Keratinocyte (primary cell): ENCODE data around the gene GADD45GIP1. TPM values are rescaled to one million over a fixed set of nuclear protein-coding genes. Genes with fewer than 3 reads are reported as not detected.
"Not testable (repeated sequence)": the region's sequence is repeated elsewhere in the genome, so short reads cannot be mapped to it uniquely, and the experiment has no call there.

Experiments used
- DNase-seq: peaks from one replicate; pipeline ENCODE4 v3.0.0-alpha.2; 2011; ENCODE audit warnings: low read depth, missing footprints, low spot score
- FAIRE-seq: peaks from 2 replicates; lab custom pipeline; 2011; peaks lifted over from hg19 to GRCh38; lab: Jason Lieb, UNC
- H2AFZ ChIP-seq: 2 replicates; pipeline ENCODE4 v1.6.0; 2012; ENCODE audit warnings: low read length, control low read depth, inconsistent platforms; ENCODE audit not compliant: control insufficient read depth
- H3K27ac ChIP-seq: 2 replicates; pipeline ENCODE4 v1.5.1; 2011; ENCODE audit warnings: low read length; ENCODE audit not compliant: control insufficient read depth, insufficient read depth
- H3K27me3 ChIP-seq: 3 replicates; pipeline ENCODE4 v1.6.0; 2011; ENCODE audit warnings: low read length; ENCODE audit not compliant: control insufficient read depth, insufficient read depth; ENCODE audit errors: extremely low read depth
- H3K36me3 ChIP-seq, 2 experiments: 2 replicates in 1 of 2; 3 replicates in 1 of 2; pipeline ENCODE4 v1.5.1; 2011; ENCODE audit warnings: low read length in 2 of 2, mild to moderate bottlenecking in 1 of 2; ENCODE audit not compliant: control insufficient read depth in 2 of 2, insufficient read depth in 2 of 2; ENCODE audit errors: extremely low read depth in 1 of 2
- H3K4me1 ChIP-seq: 3 replicates; pipeline ENCODE4 v1.5.1; 2011; ENCODE audit warnings: low read length; ENCODE audit not compliant: control insufficient read depth, insufficient read depth; ENCODE audit errors: extremely low read depth
- H3K4me2 ChIP-seq: 3 replicates; pipeline ENCODE4 v1.6.0; 2011; ENCODE audit warnings: low read depth, low read length; ENCODE audit not compliant: control insufficient read depth, insufficient read depth; ENCODE audit errors: extremely low read depth
- H3K4me3 ChIP-seq, 3 experiments: fragments of 200-600 bp in 1 of 3; sonication (generic) in 1 of 3; 2 replicates in 2 of 3; 3 replicates in 1 of 3; pipeline ENCODE4 v1.5.1; 2011 to 2016; ENCODE audit warnings: low read length in 3 of 3, mild to moderate bottlenecking in 3 of 3, control low read depth in 2 of 3, inconsistent platforms in 1 of 3, low read depth in 1 of 3, mixed read lengths in 1 of 3, mixed run types in 1 of 3, moderate library complexity in 1 of 3; ENCODE audit not compliant: control insufficient read depth in 2 of 3, insufficient read depth in 2 of 3; ENCODE audit errors: extremely low read depth in 1 of 3
- H3K79me2 ChIP-seq: 2 replicates; pipeline ENCODE4 v1.6.0; 2012; ENCODE audit warnings: low read length; ENCODE audit not compliant: control insufficient read depth, insufficient read depth
- H3K9ac ChIP-seq: 3 replicates; pipeline ENCODE4 v1.6.0; 2011; ENCODE audit warnings: low read length; ENCODE audit not compliant: control insufficient read depth, insufficient read depth; ENCODE audit errors: extremely low read depth
- H3K9me1 ChIP-seq: 3 replicates; pipeline ENCODE4 v1.6.0; 2011; ENCODE audit warnings: low read length; ENCODE audit not compliant: control insufficient read depth, insufficient read depth; ENCODE audit errors: extremely low read depth
- H3K9me3 ChIP-seq: 2 replicates; pipeline ENCODE4 v1.5.1; 2012; ENCODE audit warnings: low read depth, low read length; ENCODE audit not compliant: control insufficient read depth
- H4K20me1 ChIP-seq: 3 replicates; pipeline ENCODE4 v1.6.0; 2011; ENCODE audit warnings: low read length; ENCODE audit not compliant: control insufficient read depth, insufficient read depth; ENCODE audit errors: extremely low read depth
- EZH2 ChIP-seq: IDR thresholded peaks from one replicate; pipeline ENCODE4 v1.6.1; 2012; ENCODE audit warnings: inconsistent platforms, mild to moderate bottlenecking, low read length, moderate library complexity
- dilution Hi-C: fragments of 300-500 bp; cut with MboI; formaldehyde crosslinking; loops from one replicate; pipeline ENCODE4 v1.7.0; 2020; ENCODE audit warnings: low sequenced_read_pairs; ENCODE audit not compliant: extremely low pct_ligation_motif_present
- polyA plus RNA-seq, 5 experiments: library from polyadenylated mRNA; depleted of rRNA in 3 of 5; stranded (reverse) in 3 of 5; stranded (forward) in 1 of 5; unstranded in 1 of 5; fragments of >200 nt; gene quantifications; 1 replicate in 1 of 5; 2 replicates in 3 of 5; 3 replicates in 1 of 5; pipeline versions ENCODE4 v1.2.1 to v1.2.3, GENCODE V29; 2011 to 2012; ENCODE audit warnings: missing spikeins in 2 of 5, low read depth in 1 of 5, low replicate concordance in 1 of 5
- TF ChIP-seq, protein P1 (sequence below), 3 experiments: IDR thresholded peaks in 1 of 3; conservative IDR thresholded peaks in 1 of 3; optimal IDR thresholded peaks in 1 of 3; 2 replicates in 2 of 3; 3 replicates in 1 of 3; pipeline versions ENCODE3 to v1.5.1; 2011; ENCODE audit warnings: low read length in 3 of 3, mild to moderate bottlenecking in 3 of 3, moderate library complexity in 2 of 3, control low read depth in 1 of 3, inconsistent platforms in 1 of 3; ENCODE audit not compliant: insufficient read depth in 2 of 3; ENCODE audit errors: extremely low read depth in 1 of 3

The GADD45GIP1 gene
- polyA plus RNA-seq, 1 donor (not counting 4 experiments of a cell fraction or from before 2014, with no cell fraction given): 35.5 TPM

DNA sequence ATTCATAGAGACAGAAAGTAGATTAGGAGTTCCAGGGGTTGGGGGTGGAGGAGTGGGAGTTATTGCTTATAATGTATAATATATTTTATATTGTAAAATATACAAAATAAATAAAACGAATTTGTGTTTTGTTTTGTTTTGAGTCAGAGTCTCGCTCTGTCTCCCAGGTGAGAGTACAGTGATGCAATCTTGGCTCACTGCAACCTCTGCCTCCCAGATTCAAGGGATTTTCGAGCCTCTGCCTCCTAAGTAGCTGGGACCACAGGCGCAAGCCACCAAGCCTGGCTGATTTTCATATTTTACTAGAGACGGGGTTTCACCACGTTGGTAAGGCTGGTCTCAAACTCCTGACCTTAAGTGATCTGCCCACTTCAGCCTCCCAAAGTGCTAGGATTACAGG lies 2.5 kb upstream of the GADD45GIP1 start:
- dilution Hi-C loops: no loop called here
- DNase-seq: no peak
- Histone ChIP-seq H3K9ac (no peak overlapping the region), H3K9me1 (no peaks in the 10 kb centered on the region), H3K27me3 (no peaks in the 10 kb centered on the region), H4K20me1 (no peaks in the 10 kb centered on the region), H3K4me1 (peaks cover 18% of the 10 kb centered on the region), H2AFZ (no peak overlapping the region), H3K4me3 (no peak overlapping the region), H3K9me3 (no peaks in the 10 kb centered on the region), H3K79me2 (peaks cover 25% of the 10 kb centered on the region), H3K4me2 (no peak overlapping the region), H3K27ac (no peak overlapping the region), H3K36me3 (peaks cover 1 to 4% of the 10 kb centered on the region in 2 experiments)
- no peak for FAIRE-seq
- TF ChIP-seq, protein P1, sequence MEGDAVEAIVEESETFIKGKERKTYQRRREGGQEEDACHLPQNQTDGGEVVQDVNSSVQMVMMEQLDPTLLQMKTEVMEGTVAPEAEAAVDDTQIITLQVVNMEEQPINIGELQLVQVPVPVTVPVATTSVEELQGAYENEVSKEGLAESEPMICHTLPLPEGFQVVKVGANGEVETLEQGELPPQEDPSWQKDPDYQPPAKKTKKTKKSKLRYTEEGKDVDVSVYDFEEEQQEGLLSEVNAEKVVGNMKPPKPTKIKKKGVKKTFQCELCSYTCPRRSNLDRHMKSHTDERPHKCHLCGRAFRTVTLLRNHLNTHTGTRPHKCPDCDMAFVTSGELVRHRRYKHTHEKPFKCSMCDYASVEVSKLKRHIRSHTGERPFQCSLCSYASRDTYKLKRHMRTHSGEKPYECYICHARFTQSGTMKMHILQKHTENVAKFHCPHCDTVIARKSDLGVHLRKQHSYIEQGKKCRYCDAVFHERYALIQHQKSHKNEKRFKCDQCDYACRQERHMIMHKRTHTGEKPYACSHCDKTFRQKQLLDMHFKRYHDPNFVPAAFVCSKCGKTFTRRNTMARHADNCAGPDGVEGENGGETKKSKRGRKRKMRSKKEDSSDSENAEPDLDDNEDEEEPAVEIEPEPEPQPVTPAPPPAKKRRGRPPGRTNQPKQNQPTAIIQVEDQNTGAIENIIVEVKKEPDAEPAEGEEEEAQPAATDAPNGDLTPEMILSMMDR (optimal IDR thresholded peaks at IDR 0.05 in 1 of 3, IDR thresholded peaks at IDR 0.05 in 1 of 3, conservative IDR thresholded peaks at IDR 0.05 in 1 of 3; ENCODE audit: extremely low read depth in 1 of 3, insufficient read depth in 2 of 3, low read length in 3 of 3): no peak
- no peak for TF ChIP-seq EZH2

DNA sequence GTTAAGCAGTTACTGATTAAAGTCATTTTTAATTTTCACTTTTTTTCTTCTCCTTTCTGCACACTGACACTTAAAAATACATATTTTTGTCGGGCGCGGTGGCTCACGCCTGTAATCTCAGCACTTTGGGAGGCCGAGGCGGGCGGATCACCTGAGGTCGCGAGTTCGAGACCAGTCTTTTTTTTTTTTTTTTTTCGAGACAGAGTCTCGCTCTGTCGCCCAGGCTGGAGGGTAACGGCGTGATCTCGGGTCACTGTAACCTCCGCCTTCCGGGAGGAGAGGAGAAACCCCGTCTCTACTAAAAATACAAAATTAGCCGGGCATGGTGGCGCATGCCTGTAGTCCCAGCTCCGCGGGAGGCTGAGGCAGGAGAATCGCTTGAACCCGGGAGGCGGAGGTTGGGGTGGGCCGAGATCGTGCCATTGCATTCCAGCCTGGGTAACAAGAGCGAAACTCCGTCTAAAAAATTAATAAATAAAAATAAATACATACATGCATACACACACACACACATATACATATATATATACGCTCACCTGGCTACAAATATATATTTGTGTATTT lies 448 bp upstream of the GADD45GIP1 start:
- Histone ChIP-seq H3K36me3 (peaks cover 9 to 14% of the 10 kb centered on the region in 2 experiments), H3K27ac (peak overlapping the region; percentile 80), H3K4me2 (peak overlapping the region; percentile 41), H3K4me1 (peaks cover 26% of the 10 kb centered on the region), H3K4me3 (peak overlapping the region; percentile 84 to 92 (median 89)), H2AFZ (peak overlapping the region; percentile 88), H3K9ac (peak overlapping the region; percentile 90), H3K79me2 (peaks cover 37% of the 10 kb centered on the region)
- H4K20me1 ChIP-seq, H3K9me1 ChIP-seq, H3K27me3 ChIP-seq, dilution Hi-C loops, DNase-seq, H3K9me3 ChIP-seq, FAIRE-seq: not testable (repeated sequence)

DNA sequence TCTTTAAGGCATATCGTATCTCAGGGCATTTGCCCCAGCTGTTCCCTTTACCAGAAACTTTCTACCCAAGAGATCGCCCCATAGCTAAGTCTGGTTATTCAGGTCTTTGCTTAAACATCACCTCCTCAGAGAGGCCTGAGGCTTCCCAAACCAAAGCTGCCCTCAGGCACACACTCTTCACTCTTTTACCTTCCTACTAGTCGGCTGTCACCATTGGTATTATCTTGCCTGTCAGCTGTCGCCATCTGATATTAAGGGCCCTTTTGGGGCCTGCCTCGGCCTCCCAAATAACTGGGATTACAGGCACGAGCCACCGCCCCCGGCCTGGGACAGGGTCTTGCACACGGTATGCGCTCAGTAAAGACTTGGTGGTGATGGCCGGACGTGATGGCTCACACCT lies 1.0 kb downstream of the GADD45GIP1 start:
- Histone ChIP-seq H3K36me3 (peaks cover 18% of the 10 kb centered on the region in 2 experiments), H3K4me3 (peak overlapping the region; percentile 84 to 92 (median 89)), H3K79me2 (peaks cover 37% of the 10 kb centered on the region), H4K20me1 (no peaks in the 10 kb centered on the region), H3K9me3 (no peaks in the 10 kb centered on the region), H3K4me1 (peaks cover 26% of the 10 kb centered on the region), H3K9ac (peak overlapping the region; percentile 90), H3K27me3 (no peaks in the 10 kb centered on the region), H3K4me2 (peak overlapping the region; percentile 93), H2AFZ (no peak overlapping the region), H3K9me1 (peaks cover 2% of the 10 kb centered on the region), H3K27ac (peak overlapping the region; percentile 80)
- no peak for DNase-seq
- no peak for FAIRE-seq
- dilution Hi-C loops: no loop called here
- TF ChIP-seq EZH2: no peak
- TF ChIP-seq, protein P1 (optimal IDR thresholded peaks at IDR 0.05 in 1 of 3, IDR thresholded peaks at IDR 0.05 in 1 of 3, conservative IDR thresholded peaks at IDR 0.05 in 1 of 3; ENCODE audit: extremely low read depth in 1 of 3, insufficient read depth in 2 of 3, low read length in 3 of 3): no peak

DNA sequence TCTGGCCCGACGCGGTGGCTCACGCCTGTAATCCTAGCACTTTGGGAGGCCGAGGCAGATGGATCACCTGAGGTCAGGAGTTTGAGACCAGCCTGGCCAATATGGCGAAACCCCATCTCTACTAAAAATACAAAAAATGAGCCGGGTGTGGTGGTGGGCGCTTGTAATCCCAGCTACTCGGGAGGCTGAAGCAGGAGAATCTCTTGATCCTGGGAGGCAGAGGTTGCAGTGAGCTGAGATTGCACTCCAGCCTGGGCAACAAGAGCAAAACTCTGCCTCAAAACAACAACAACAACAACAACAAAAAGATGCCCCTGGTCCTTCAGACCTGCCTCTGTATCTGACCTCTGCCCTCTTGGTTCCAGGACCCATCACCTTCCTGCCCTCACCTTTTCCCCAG lies 1.4 kb downstream of the GADD45GIP1 start:
- dilution Hi-C loops, H3K9me1 ChIP-seq, FAIRE-seq, H4K20me1 ChIP-seq, DNase-seq, H3K27me3 ChIP-seq, H3K9me3 ChIP-seq, H2AFZ ChIP-seq: not testable (repeated sequence)
- Histone ChIP-seq H3K36me3 (peaks cover 19 to 22% of the 10 kb centered on the region in 2 experiments), H3K4me1 (peaks cover 26% of the 10 kb centered on the region), H3K27ac (peak overlapping the region; percentile 80), H3K79me2 (peaks cover 37% of the 10 kb centered on the region), H3K9ac (peak overlapping the region; percentile 90), H3K4me2 (peak overlapping the region; percentile 93), H3K4me3 (peak overlapping the region; percentile 84 to 92 (median 89))
